ENCODE data around the gene OBP2A.

Gene OBP2A

DNA sequence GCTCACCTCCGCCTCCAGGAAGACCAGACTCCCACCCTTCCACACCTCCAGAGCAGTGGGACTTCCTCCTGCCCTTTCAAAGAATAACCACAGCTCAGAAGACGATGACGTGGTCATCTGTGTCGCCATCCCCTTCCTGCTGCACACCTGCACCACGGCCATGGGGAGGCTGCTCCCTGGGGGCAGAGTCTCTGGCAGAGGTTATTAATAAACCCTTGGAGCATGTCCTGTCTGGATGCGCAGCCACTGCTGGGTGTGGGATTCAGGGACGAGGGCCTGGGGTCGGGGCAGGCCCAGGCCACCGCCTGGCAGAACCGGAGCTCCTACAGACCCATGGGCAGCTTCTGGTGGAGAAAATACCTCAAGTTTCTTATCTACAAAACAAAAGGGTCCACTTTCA is 20.6 kb downstream of the OBP2A start:
- Histone ChIP-seq H2AFZ (no peak overlapping the region), H3K9me3 (ENCODE audit: control insufficient read depth, low read length) (no peaks in the 10 kb centered on the region), H3K4me3 (ENCODE audit: low read depth, low read length) (no peak overlapping the region), H3K27me3 (ENCODE audit: control insufficient read depth, insufficient read depth, low read length) (no peaks in the 10 kb centered on the region), H3K27ac (no peak overlapping the region), H3K4me1 (no peaks in the 10 kb centered on the region), H3K4me2 (ENCODE audit: low read length) (no peak overlapping the region), H3K79me2 (no peaks in the 10 kb centered on the region), H3K9ac (no peak overlapping the region), H3K36me3 (ENCODE audit: control insufficient read depth, insufficient read depth, low read length) (no peaks in the 10 kb centered on the region)
- TF ChIP-seq, protein P1, sequence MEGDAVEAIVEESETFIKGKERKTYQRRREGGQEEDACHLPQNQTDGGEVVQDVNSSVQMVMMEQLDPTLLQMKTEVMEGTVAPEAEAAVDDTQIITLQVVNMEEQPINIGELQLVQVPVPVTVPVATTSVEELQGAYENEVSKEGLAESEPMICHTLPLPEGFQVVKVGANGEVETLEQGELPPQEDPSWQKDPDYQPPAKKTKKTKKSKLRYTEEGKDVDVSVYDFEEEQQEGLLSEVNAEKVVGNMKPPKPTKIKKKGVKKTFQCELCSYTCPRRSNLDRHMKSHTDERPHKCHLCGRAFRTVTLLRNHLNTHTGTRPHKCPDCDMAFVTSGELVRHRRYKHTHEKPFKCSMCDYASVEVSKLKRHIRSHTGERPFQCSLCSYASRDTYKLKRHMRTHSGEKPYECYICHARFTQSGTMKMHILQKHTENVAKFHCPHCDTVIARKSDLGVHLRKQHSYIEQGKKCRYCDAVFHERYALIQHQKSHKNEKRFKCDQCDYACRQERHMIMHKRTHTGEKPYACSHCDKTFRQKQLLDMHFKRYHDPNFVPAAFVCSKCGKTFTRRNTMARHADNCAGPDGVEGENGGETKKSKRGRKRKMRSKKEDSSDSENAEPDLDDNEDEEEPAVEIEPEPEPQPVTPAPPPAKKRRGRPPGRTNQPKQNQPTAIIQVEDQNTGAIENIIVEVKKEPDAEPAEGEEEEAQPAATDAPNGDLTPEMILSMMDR (IDR thresholded peaks at IDR 0.05): no peak

DNA sequence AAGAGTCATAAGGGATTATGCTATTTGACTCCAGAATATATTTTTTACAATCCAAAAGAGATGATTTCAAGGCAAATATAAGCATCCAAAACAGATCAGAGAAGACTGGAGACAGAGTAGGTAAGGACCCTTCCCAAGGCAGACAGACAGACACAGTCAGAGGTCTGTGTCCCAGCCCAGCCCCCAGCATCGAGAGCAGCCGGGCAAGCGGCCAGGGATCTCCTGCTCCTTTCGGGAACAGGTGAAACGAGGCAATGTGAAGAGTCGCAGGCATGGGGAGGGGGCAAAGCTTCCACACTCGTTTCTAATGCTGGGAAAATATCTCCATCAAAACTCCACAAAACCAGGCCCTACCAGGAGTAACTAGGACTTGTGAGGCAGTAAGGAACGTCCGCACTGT is 21.4 kb downstream of the OBP2A start:
- H2AFZ ChIP-seq: no peak overlapping the region
- no peak overlapping the region for H3K4me3 ChIP-seq (ENCODE audit: low read depth, low read length)
- H3K9ac ChIP-seq: no peak overlapping the region
- no peaks in the 10 kb centered on the region for H3K36me3 ChIP-seq (ENCODE audit: control insufficient read depth, insufficient read depth, low read length)
- H3K27me3 ChIP-seq (ENCODE audit: control insufficient read depth, insufficient read depth, low read length): no peaks in the 10 kb centered on the region
- no peaks in the 10 kb centered on the region for H3K9me3 ChIP-seq (ENCODE audit: control insufficient read depth, low read length)
- no peaks in the 10 kb centered on the region for H3K79me2 ChIP-seq
- TF ChIP-seq, protein P1 (IDR thresholded peaks at IDR 0.05): no peak
- H3K4me1 ChIP-seq: no peaks in the 10 kb centered on the region
- no peak overlapping the region for H3K27ac ChIP-seq
- no peak overlapping the region for H3K4me2 ChIP-seq (ENCODE audit: low read length)

DNA sequence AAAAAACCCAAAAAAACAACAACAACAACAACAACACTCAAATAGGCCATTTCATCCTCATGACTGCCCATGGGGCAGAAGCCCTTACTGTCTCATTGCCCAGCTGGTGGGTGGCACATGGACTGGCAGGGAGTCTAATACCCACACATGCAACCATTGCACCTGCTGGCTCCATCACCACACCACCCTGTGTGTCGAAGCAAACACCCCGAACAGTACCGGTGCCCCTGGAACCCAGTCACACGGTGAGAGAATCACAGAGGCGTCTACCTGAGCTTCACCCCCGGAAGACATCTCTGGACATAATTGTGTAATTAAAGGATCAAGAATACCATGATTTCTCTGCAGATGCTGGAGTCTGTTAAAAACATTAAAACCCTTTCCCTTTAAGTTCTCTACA is 22.1 kb downstream of the OBP2A start:
- no peaks in the 10 kb centered on the region for H3K36me3 ChIP-seq (ENCODE audit: control insufficient read depth, insufficient read depth, low read length)
- H3K4me3 ChIP-seq (ENCODE audit: low read depth, low read length): no peak overlapping the region
- H3K27ac ChIP-seq: no peak overlapping the region
- no peak overlapping the region for H3K4me2 ChIP-seq (ENCODE audit: low read length)
- no peak overlapping the region for H2AFZ ChIP-seq
- no peaks in the 10 kb centered on the region for H3K4me1 ChIP-seq
- no peaks in the 10 kb centered on the region for H3K79me2 ChIP-seq
- TF ChIP-seq, protein P1 (IDR thresholded peaks at IDR 0.05): no peak
- no peak overlapping the region for H3K9ac ChIP-seq
- H3K9me3 ChIP-seq (ENCODE audit: control insufficient read depth, low read length): no peaks in the 10 kb centered on the region
- no peaks in the 10 kb centered on the region for H3K27me3 ChIP-seq (ENCODE audit: control insufficient read depth, insufficient read depth, low read length)

DNA sequence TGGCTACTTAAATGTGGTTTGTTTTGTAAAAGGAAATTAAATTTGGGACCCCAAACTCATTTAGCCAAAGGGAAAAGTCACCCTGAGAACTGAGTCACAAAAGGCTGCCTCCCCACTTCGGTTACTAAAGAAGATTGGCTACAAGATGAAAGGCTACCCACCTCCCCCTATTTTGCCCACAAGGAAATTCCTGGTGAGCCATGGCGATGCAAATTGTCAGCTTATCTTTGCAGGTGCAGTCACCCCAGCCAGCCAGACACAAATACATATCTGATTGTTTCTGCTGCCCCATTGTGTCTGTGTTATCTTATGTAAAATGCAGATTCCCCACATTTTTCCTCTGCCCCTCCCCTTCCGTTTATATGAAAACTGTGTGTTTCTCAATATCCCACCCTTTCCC is 24.5 kb downstream of the OBP2A start:
- H3K4me3 ChIP-seq (ENCODE audit: low read depth, low read length): no peak overlapping the region
- H3K27me3 ChIP-seq (ENCODE audit: control insufficient read depth, insufficient read depth, low read length): no peaks in the 10 kb centered on the region
- H3K9ac ChIP-seq: no peak overlapping the region
- no peaks in the 10 kb centered on the region for H3K79me2 ChIP-seq
- no peak overlapping the region for H3K4me2 ChIP-seq (ENCODE audit: low read length)
- H3K27ac ChIP-seq: no peak overlapping the region
- H3K9me3 ChIP-seq (ENCODE audit: control insufficient read depth, low read length): no peaks in the 10 kb centered on the region
- no peaks in the 10 kb centered on the region for H3K4me1 ChIP-seq
- H2AFZ ChIP-seq: no peak overlapping the region
- no peaks in the 10 kb centered on the region for H3K36me3 ChIP-seq (ENCODE audit: control insufficient read depth, insufficient read depth, low read length)
- TF ChIP-seq, protein P1 (IDR thresholded peaks at IDR 0.05): no peak

DNA sequence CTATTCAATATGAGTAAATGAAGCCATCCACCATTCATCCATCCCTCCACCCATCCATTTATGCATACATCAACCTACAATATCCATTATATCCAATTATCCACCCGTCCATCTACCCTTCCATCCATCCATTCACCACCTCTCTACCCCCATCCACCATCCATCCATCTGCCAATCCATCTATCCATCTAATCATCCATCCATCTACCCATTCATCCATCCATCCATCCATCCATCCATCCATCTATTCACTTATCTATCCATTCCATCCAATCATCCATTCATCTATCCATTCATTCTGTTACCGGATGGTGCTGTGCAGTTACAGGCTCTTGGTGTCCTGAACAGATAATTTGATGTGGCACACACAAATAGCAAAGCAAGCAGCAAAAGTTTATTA is 26.3 kb downstream of the OBP2A start:
- Histone ChIP-seq H3K9me3 (ENCODE audit: control insufficient read depth, low read length) (no peaks in the 10 kb centered on the region), H3K4me3 (ENCODE audit: low read depth, low read length) (no peak overlapping the region), H3K9ac (no peak overlapping the region), H3K27ac (no peak overlapping the region), H3K4me1 (no peaks in the 10 kb centered on the region), H3K36me3 (ENCODE audit: control insufficient read depth, insufficient read depth, low read length) (no peaks in the 10 kb centered on the region), H3K4me2 (ENCODE audit: low read length) (no peak overlapping the region), H2AFZ (no peak overlapping the region), H3K79me2 (no peaks in the 10 kb centered on the region), H3K27me3 (ENCODE audit: control insufficient read depth, insufficient read depth, low read length) (no peaks in the 10 kb centered on the region)
- TF ChIP-seq, protein P1 (IDR thresholded peaks at IDR 0.05): no peak
